H1 (cell line): ENCODE results near the gene SLC31A2. TPM values are rescaled to one million over a fixed set of nuclear protein-coding genes. Genes with fewer than 3 reads are reported as not detected.

Experiments
- ASH2L ChIP-seq: fragments of 200-600, 300-600 bp; sonication (generic); IDR thresholded peaks from one replicate; pipeline ENCODE4 v1.7.1; 2017; ENCODE audit warnings: low read length
- FOSL1 ChIP-seq: IDR thresholded peaks from 2 replicates; pipeline ENCODE4 v1.6.1; 2011; ENCODE audit warnings: mild to moderate bottlenecking, low read depth, low read length, moderate library complexity; ENCODE audit not compliant: insufficient read depth
- HDAC6 ChIP-seq: IDR thresholded peaks from one replicate; pipeline ENCODE4 v1.7.1; 2012; ENCODE audit warnings: low read depth, mild to moderate bottlenecking, inconsistent platforms, low read length, moderate library complexity
- RBBP5 ChIP-seq: IDR thresholded peaks from 2 replicates; pipeline ENCODE4 v1.7.1; 2012; ENCODE audit warnings: low read depth, mild to moderate bottlenecking, inconsistent platforms, low read length, moderate library complexity, borderline replicate concordance
- polyA plus RNA-seq, 7 experiments: library from polyadenylated mRNA; depleted of rRNA in 3 of 7; stranded (reverse) in 5 of 7; unstranded in 2 of 7; fragments of >200 nt in 5 of 7; fragments of 200-250 nt in 2 of 7; gene quantifications; 1 replicate in 5 of 7; 2 replicates in 1 of 7; 4 replicates in 1 of 7; pipeline versions ENCODE4 v1.2.1 to v1.2.3, GENCODE V29; 2011 to 2013; ENCODE audit warnings: missing spikeins in 2 of 7, mixed read lengths in 2 of 7
- total RNA-seq: library from RNA; stranded (reverse); fragmentation: NEBNext Ultra II Directional; extraction: Animal tissue kit (Norgen Biotek cat#: 25700); gene quantifications from 2 replicates; pipeline ENCODE4 v1.2.1, GENCODE V29; 2021

SLC31A2 gene
- total and polyA plus RNA-seq, 2 of the 8 experiments (the other 6 are each of a cell fraction or from before 2014, with no cell fraction given) = 2.0 to 2.9 TPM

GRCh38 chr9:113139225-113139829 lies 11.5 kb upstream of the SLC31A2 start (continued):
- TF ChIP-seq ASH2L = no peak
- no peak for TF ChIP-seq RBBP5
- no peak for TF ChIP-seq HDAC6
- TF ChIP-seq FOSL1 = no peak
